Mesenchymal stem cell (in vitro differentiated cells and primary cell): ENCODE measurements around the gene TMPRSS11A.

ENCODE experiments used
- DNase-seq: peaks from one replicate; pipeline ENCODE4 v3.0.0-alpha.2; 2013
- H2AFZ ChIP-seq: one replicate; pipeline ENCODE4 v1.6.1; 2013; ENCODE audit warnings: low read depth, mild to moderate bottlenecking, control low read depth, inconsistent platforms, low read length, moderate library complexity
- H2AK5ac ChIP-seq: 2 replicates; pipeline ENCODE4 v1.6.1; 2013; ENCODE audit warnings: low read length, moderate library complexity, mild to moderate bottlenecking, inconsistent platforms; ENCODE audit not compliant: severe bottlenecking
- H2BK120ac ChIP-seq: one replicate; pipeline ENCODE4 v1.6.1; 2013; ENCODE audit warnings: low read depth, mild to moderate bottlenecking, inconsistent platforms, low read length, moderate library complexity
- H2BK12ac ChIP-seq, 2 experiments: one replicate each; pipeline ENCODE4 v1.6.1; 2013; ENCODE audit warnings: inconsistent platforms in 2 of 2, low read length in 2 of 2, mild to moderate bottlenecking in 2 of 2, moderate library complexity in 2 of 2, control low read depth in 1 of 2
- H2BK15ac ChIP-seq: one replicate; pipeline ENCODE4 v1.6.1; 2013; ENCODE audit warnings: mild to moderate bottlenecking, low read depth, inconsistent platforms; ENCODE audit not compliant: poor library complexity, severe bottlenecking
- H2BK5ac ChIP-seq: 2 replicates; pipeline ENCODE4 v1.6.1; 2013; ENCODE audit warnings: low read depth, mild to moderate bottlenecking, low read length, control low read depth, inconsistent platforms; ENCODE audit not compliant: poor library complexity, severe bottlenecking
- H3K14ac ChIP-seq, 2 experiments: one replicate each; pipeline ENCODE4 v1.6.1; 2013; ENCODE audit warnings: inconsistent platforms in 2 of 2, low read length in 2 of 2, control low read depth in 1 of 2, mild to moderate bottlenecking in 1 of 2, moderate library complexity in 1 of 2
- H3K18ac ChIP-seq, 2 experiments: one replicate each; pipeline ENCODE4 v1.6.1; 2013; ENCODE audit warnings: inconsistent platforms in 2 of 2, low read length in 2 of 2, control low read depth in 1 of 2, low read depth in 1 of 2, mild to moderate bottlenecking in 1 of 2
- H3K23ac ChIP-seq, 2 experiments: one replicate each; pipeline ENCODE4 v1.6.1; 2013; ENCODE audit warnings: inconsistent platforms in 2 of 2, low read length in 2 of 2, mild to moderate bottlenecking in 2 of 2, moderate library complexity in 2 of 2, control low read depth in 1 of 2
- H3K27ac ChIP-seq: 2 replicates; pipeline ENCODE4 v1.5.1; 2013; ENCODE audit warnings: mild to moderate bottlenecking, moderate library complexity, low read length, control low read depth, inconsistent platforms; ENCODE audit not compliant: poor library complexity, severe bottlenecking
- H3K27me3 ChIP-seq, 2 experiments: 2 replicates each; pipeline versions ENCODE4 v1.6.1 to v1.7.0; 2013; ENCODE audit warnings: low read length in 2 of 2, mild to moderate bottlenecking in 2 of 2, moderate library complexity in 2 of 2, control low read depth in 1 of 2, inconsistent platforms in 1 of 2; ENCODE audit not compliant: control insufficient read depth in 1 of 2, insufficient read depth in 1 of 2
- H3K36me3 ChIP-seq, 2 experiments: 2 replicates each; pipeline versions ENCODE4 v1.6.1 to v1.7.0; 2013; ENCODE audit warnings: low read length in 2 of 2, control low read depth in 1 of 2, inconsistent platforms in 1 of 2, low read depth in 1 of 2, mild to moderate bottlenecking in 1 of 2; ENCODE audit not compliant: insufficient read depth in 2 of 2, control insufficient read depth in 1 of 2
- H3K4ac ChIP-seq, 2 experiments: one replicate each; pipeline ENCODE4 v1.6.1; 2013; ENCODE audit warnings: inconsistent platforms in 2 of 2, low read length in 2 of 2, mild to moderate bottlenecking in 2 of 2, moderate library complexity in 2 of 2, control low read depth in 1 of 2, low read depth in 1 of 2
- H3K4me1 ChIP-seq: 2 replicates; pipeline ENCODE4 v1.6.1; 2013; ENCODE audit warnings: low read depth, low read length, control low read depth; ENCODE audit not compliant: control insufficient read depth, insufficient read depth
- H3K4me2 ChIP-seq: 2 replicates; pipeline ENCODE4 v1.6.1; 2013; ENCODE audit warnings: low read length, mild to moderate bottlenecking, inconsistent platforms; ENCODE audit not compliant: poor library complexity, severe bottlenecking
- H3K4me3 ChIP-seq, 2 experiments: 2 replicates each; pipeline versions ENCODE4 v1.5.1 to v1.7.0; 2013; ENCODE audit warnings: low read length in 2 of 2, mild to moderate bottlenecking in 2 of 2, control low read depth in 1 of 2, low read depth in 1 of 2; ENCODE audit not compliant: insufficient read depth in 1 of 2
- H3K79me1 ChIP-seq: replicated peaks from 2 replicates; pipeline ENCODE4 v1.6.1; 2013; ENCODE audit warnings: mild to moderate bottlenecking, control low read depth, low read length, inconsistent platforms; ENCODE audit not compliant: poor library complexity, severe bottlenecking
- H3K9ac ChIP-seq: 2 replicates; pipeline ENCODE4 v1.7.0; 2013; ENCODE audit warnings: mild to moderate bottlenecking, low read length, moderate library complexity
- H3K9me3 ChIP-seq: 2 replicates; pipeline ENCODE4 v1.7.0; 2013; ENCODE audit warnings: mild to moderate bottlenecking, low read length; ENCODE audit not compliant: control insufficient read depth
- H4K8ac ChIP-seq: one replicate; pipeline ENCODE4 v1.6.1; 2013; ENCODE audit warnings: inconsistent platforms, mild to moderate bottlenecking, low read length, moderate library complexity
- H4K91ac ChIP-seq: one replicate; pipeline ENCODE4 v1.6.1; 2013; ENCODE audit warnings: mild to moderate bottlenecking, low read length, inconsistent platforms
- WGBS: methylation state at CpG from one replicate; pipeline ENCODE4 v1.1.7; 2013; ENCODE audit warnings: mixed read lengths; 5-methylcytosine and 5-hydroxymethylcytosine counted together

TMPRSS11A gene

DNA sequence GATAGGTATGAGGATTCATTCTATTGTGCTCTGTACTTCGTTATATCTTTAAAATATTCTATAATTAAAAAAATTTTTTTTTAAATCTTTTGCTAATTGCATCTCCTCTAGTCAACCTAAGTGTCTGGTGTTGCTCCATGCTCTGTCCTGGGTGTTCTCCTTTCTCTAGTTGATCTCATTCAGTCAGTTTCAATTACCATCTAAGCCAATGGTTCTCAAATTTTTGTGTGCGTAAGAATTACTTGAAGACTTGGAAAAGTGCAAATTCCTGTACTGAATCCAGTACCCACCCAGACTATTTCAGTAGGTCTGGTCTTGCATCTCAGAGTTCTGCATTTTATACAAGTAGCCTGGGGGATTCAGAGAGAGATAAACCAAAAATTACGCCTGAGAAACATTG lies 86.2 kb downstream of the TMPRSS11A start:
- WGBS: 98% methylated on average over 1 of the region's 3 CpGs
- Histone ChIP-seq H2BK120ac (no peak overlapping the region), H2AFZ (no peak overlapping the region), H3K23ac (no peak overlapping the region), H3K9me3 (no peaks in the 10 kb centered on the region), H3K27ac (no peak overlapping the region), H3K4me3 (no peak overlapping the region), H3K4me2 (no peak overlapping the region), H3K18ac (no peak overlapping the region), H3K4ac (no peak overlapping the region), H2BK12ac (no peak overlapping the region), H3K9ac (no peak overlapping the region), H3K4me1 (no peaks in the 10 kb centered on the region), H3K36me3 (no peaks in the 10 kb centered on the region), H2BK5ac (no peak overlapping the region), H2AK5ac (no peak overlapping the region), H3K79me1 (no peaks in the 10 kb centered on the region), H3K14ac (no peak overlapping the region), H3K27me3 (no peaks in the 10 kb centered on the region), H4K8ac (no peak overlapping the region), H2BK15ac (no peak overlapping the region), H4K91ac (no peak overlapping the region)
- no peak for DNase-seq

DNA sequence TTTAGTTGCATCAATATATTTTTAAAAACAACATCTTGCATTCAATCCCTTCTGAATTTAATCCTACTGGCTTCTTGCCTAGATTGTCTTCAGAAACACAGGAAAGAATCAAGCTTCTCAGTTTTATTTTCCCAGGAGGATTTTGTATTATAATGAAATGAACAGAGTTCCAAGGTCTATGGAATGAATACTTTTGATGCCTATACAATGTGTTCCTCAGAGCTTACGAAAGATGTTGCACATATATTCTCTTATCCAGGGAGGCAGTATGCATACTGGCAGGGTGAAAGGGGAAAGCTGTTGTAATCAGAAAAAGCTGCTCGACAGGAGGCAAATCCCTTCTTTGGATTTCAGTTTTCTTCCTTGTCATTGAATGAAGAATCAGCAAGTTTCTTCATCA lies 88.3 kb downstream of the TMPRSS11A start:
- no peak overlapping the region for H4K8ac ChIP-seq
- 97% methylated on average over 2 of the region's 2 CpGs for WGBS

DNA sequence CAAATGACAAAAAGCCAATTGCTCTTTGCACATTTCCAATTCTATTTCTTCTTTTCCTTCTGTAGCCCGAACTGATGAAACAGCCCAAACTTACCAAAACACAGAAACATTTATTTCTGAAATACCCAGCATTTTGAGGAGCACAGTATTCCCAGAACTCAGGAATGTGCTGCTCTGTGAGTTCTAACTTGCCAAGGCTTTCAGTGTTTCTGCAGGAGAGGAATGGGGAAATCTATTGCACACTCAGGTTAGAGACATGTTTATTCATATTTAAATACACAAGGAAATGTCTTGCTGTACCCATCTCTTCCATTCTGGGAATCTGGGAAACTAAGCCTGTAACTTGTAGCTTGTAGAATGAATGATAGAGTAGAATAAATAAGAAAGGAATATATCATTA lies 90.2 kb downstream of the TMPRSS11A start:
- H2BK120ac ChIP-seq: no peak overlapping the region
- no peak overlapping the region for H2BK15ac ChIP-seq
- H4K91ac ChIP-seq: no peak overlapping the region
- no peak overlapping the region for H2BK12ac ChIP-seq
- H3K79me1 ChIP-seq: no peaks in the 10 kb centered on the region
- no peak for DNase-seq
- H3K4me2 ChIP-seq: no peak overlapping the region
- 100% methylated on average over 1 of the region's 1 CpG for WGBS
- H3K18ac ChIP-seq: no peak overlapping the region
- H4K8ac ChIP-seq: no peak overlapping the region
- no peak overlapping the region for H3K14ac ChIP-seq
- H3K27me3 ChIP-seq: no peaks in the 10 kb centered on the region
- H2AK5ac ChIP-seq: no peak overlapping the region
- H3K36me3 ChIP-seq: no peaks in the 10 kb centered on the region
- no peak overlapping the region for H3K23ac ChIP-seq
- no peak overlapping the region for H3K4me3 ChIP-seq
- H3K4me1 ChIP-seq: no peaks in the 10 kb centered on the region
- H3K4ac ChIP-seq: no peak overlapping the region
- no peaks in the 10 kb centered on the region for H3K9me3 ChIP-seq
- H3K9ac ChIP-seq: peak overlapping the region; percentile 1
- no peak overlapping the region for H2AFZ ChIP-seq
- H2BK5ac ChIP-seq: no peak overlapping the region
- no peak overlapping the region for H3K27ac ChIP-seq

More for the DNA sequence above, 88.3 kb downstream of the TMPRSS11A start:
- Histone ChIP-seq H2BK120ac (no peak overlapping the region), H3K27me3 (no peaks in the 10 kb centered on the region), H3K4ac (no peak overlapping the region), H3K4me3 (no peak overlapping the region), H3K4me1 (no peaks in the 10 kb centered on the region), H2AK5ac (no peak overlapping the region), H4K91ac (no peak overlapping the region), H2BK15ac (no peak overlapping the region), H3K23ac (no peak overlapping the region), H2AFZ (no peak overlapping the region), H3K27ac (no peak overlapping the region), H3K9ac (no peak overlapping the region), H3K9me3 (no peaks in the 10 kb centered on the region), H3K4me2 (no peak overlapping the region), H3K36me3 (no peaks in the 10 kb centered on the region), H3K18ac (no peak overlapping the region), H2BK5ac (no peak overlapping the region), H3K14ac (no peak overlapping the region), H3K79me1 (no peaks in the 10 kb centered on the region), H2BK12ac (no peak overlapping the region)
- DNase-seq: no peak

DNA sequence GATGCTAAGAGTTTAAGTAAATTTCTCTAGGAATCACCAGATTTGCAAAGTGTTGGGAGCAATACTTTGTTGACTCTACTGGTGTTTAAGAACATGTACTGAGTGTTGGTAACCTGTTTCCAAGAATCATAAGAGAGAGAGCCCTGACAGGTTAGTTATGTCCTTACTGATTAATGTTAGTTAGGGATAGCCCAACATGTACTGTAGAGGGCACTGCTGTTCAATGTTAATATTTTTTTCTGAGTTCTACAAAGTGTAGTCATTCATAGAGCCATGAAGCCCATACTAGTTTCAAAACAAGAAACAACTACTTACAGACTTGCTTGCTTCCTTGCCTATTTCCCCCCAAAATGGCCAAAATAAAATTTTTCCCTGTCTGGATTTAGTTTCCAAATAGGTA lies 91.4 kb downstream of the TMPRSS11A start:
- Histone ChIP-seq H3K27ac (no peak overlapping the region), H3K18ac (no peak overlapping the region), H3K4ac (no peak overlapping the region), H3K4me3 (no peak overlapping the region), H3K36me3 (no peaks in the 10 kb centered on the region), H2BK5ac (no peak overlapping the region), H3K14ac (no peak overlapping the region), H3K27me3 (no peaks in the 10 kb centered on the region), H3K9me3 (peaks cover 3% of the 10 kb centered on the region), H2BK15ac (no peak overlapping the region), H2BK12ac (no peak overlapping the region), H3K4me1 (no peaks in the 10 kb centered on the region), H4K91ac (no peak overlapping the region), H3K9ac (peak overlapping the region; percentile 18), H3K23ac (no peak overlapping the region), H3K4me2 (no peak overlapping the region), H2AFZ (no peak overlapping the region), H2AK5ac (no peak overlapping the region), H3K79me1 (no peaks in the 10 kb centered on the region), H2BK120ac (no peak overlapping the region), H4K8ac (no peak overlapping the region)
- DNase-seq: peak; percentile 52
